ENCODE results near the gene ICAM4.
"Not testable (repeated sequence)": the region's sequence is repeated elsewhere in the genome, so short reads cannot be mapped to it uniquely, and the experiment has no call there.

The ICAM4 gene

GRCh38 chr19:10279737-10280442, 6.9 kb upstream of the ICAM4 start:
- no peak overlapping the region for H3K4me3 ChIP-seq (ENCODE audit: low read depth, low read length)
- TF ChIP-seq CTCF (IDR thresholded peaks at IDR 0.05; ENCODE audit: low read depth, low read length) (peak; percentile 16), MAX (IDR thresholded peaks at IDR 0.05; ENCODE audit: low read depth, low read length) (no peak)
- DNase-seq (ENCODE audit: low read depth) = peak; percentile 87

GRCh38 chr19:10282043-10282442, 4.7 kb upstream of the ICAM4 start:
- not testable (repeated sequence) for DNase-seq (ENCODE audit: low read depth); H3K4me3 ChIP-seq (ENCODE audit: low read depth, low read length)

- no peak overlapping the region for H3K4me3 ChIP-seq (ENCODE audit: low read depth, low read length)
- no peak for DNase-seq (ENCODE audit: low read depth)
- TF ChIP-seq POLR2A (IDR thresholded peaks at IDR 0.05; ENCODE audit: extremely low read depth, insufficient read length) (no peak), MAX (IDR thresholded peaks at IDR 0.05; ENCODE audit: low read depth, low read length) (no peak), CTCF (IDR thresholded peaks at IDR 0.05; ENCODE audit: low read depth, low read length) (no peak), MYC (IDR thresholded peaks at IDR 0.05; ENCODE audit: low read depth, low read length) (no peak)
Measured at GRCh38 chr19:10283301-10284064, 3.3 kb upstream of the ICAM4 start.

- no peak overlapping the region for H3K4me3 ChIP-seq (ENCODE audit: low read depth, low read length)
- DNase-seq (ENCODE audit: low read depth) = peak; percentile 40
- no peak for TF ChIP-seq MYC (IDR thresholded peaks at IDR 0.05; ENCODE audit: low read depth, low read length)
- TF ChIP-seq MAX (IDR thresholded peaks at IDR 0.05; ENCODE audit: low read depth, low read length) = no peak
- TF ChIP-seq CTCF (IDR thresholded peaks at IDR 0.05; ENCODE audit: low read depth, low read length) = no peak
- no peak for TF ChIP-seq POLR2A (IDR thresholded peaks at IDR 0.05; ENCODE audit: extremely low read depth, insufficient read length)
Measured at GRCh38 chr19:10284065-10284959, 2.4 kb upstream of the ICAM4 start.

- no peak for DNase-seq (ENCODE audit: low read depth)
- TF ChIP-seq MAX (IDR thresholded peaks at IDR 0.05; ENCODE audit: low read depth, low read length) = no peak
- TF ChIP-seq CTCF (IDR thresholded peaks at IDR 0.05; ENCODE audit: low read depth, low read length) = no peak
- TF ChIP-seq MYC (IDR thresholded peaks at IDR 0.05; ENCODE audit: low read depth, low read length) = no peak
- no peak for TF ChIP-seq POLR2A (IDR thresholded peaks at IDR 0.05; ENCODE audit: extremely low read depth, insufficient read length)
Measured at GRCh38 chr19:10284960-10285278, 1.8 kb upstream of the ICAM4 start.

GRCh38 chr19:10285393-10285792, 1.4 kb upstream of the ICAM4 start:
- H3K4me3 ChIP-seq (ENCODE audit: low read depth, low read length) = no peak overlapping the region
- peak; percentile 71 for DNase-seq (ENCODE audit: low read depth)
- TF ChIP-seq CTCF (IDR thresholded peaks at IDR 0.05; ENCODE audit: low read depth, low read length) (peak; percentile 19), MAX (IDR thresholded peaks at IDR 0.05; ENCODE audit: low read depth, low read length) (no peak), POLR2A (IDR thresholded peaks at IDR 0.05; ENCODE audit: extremely low read depth, insufficient read length) (no peak), MYC (IDR thresholded peaks at IDR 0.05; ENCODE audit: low read depth, low read length) (no peak)

More at GRCh38 chr19:10284960-10285278, 1.8 kb upstream of the ICAM4 start:
- H3K4me3 ChIP-seq (ENCODE audit: low read depth, low read length) = no peak overlapping the region

Data from NB4 (cell line).